NB4 (cell line): Measurements from ENCODE around the gene LBR.

Experiments
- MYC ChIP-seq: IDR thresholded peaks from 2 replicates; pipeline ENCODE4 v1.6.1; 2011; ENCODE audit warnings: low read depth, low read length
- POLR2A ChIP-seq: IDR thresholded peaks from 2 replicates; pipeline ENCODE4 v1.6.1; 2011; ENCODE audit warnings: mild to moderate bottlenecking; ENCODE audit not compliant: insufficient read length; ENCODE audit errors: extremely low read depth
- TF ChIP-seq, protein P1 (sequence below): IDR thresholded peaks from one replicate; pipeline ENCODE4 v1.5.1; 2012; ENCODE audit warnings: low read depth, low read length
- TF ChIP-seq, protein P2 (sequence below): IDR thresholded peaks from 2 replicates; pipeline ENCODE4 v1.6.1; 2011; ENCODE audit warnings: low read depth, low read length

DNA sequence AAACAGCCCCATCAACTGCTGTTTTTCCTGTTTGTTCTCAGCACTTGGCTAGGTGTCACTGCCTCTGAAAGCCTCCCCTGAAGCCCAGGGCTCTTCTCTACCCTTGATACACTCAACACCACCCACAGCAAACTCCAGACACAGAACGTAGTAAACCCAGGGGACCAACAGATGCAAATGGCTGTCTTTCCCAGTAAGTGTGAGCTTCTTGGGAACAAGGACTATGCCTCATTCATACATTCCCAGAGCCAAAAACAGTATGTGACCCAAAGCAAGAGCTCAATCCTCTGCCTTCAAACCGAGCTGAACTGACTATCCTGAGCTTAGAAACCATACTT is 4.4 kb downstream of the LBR start:
- TF ChIP-seq, protein P1, sequence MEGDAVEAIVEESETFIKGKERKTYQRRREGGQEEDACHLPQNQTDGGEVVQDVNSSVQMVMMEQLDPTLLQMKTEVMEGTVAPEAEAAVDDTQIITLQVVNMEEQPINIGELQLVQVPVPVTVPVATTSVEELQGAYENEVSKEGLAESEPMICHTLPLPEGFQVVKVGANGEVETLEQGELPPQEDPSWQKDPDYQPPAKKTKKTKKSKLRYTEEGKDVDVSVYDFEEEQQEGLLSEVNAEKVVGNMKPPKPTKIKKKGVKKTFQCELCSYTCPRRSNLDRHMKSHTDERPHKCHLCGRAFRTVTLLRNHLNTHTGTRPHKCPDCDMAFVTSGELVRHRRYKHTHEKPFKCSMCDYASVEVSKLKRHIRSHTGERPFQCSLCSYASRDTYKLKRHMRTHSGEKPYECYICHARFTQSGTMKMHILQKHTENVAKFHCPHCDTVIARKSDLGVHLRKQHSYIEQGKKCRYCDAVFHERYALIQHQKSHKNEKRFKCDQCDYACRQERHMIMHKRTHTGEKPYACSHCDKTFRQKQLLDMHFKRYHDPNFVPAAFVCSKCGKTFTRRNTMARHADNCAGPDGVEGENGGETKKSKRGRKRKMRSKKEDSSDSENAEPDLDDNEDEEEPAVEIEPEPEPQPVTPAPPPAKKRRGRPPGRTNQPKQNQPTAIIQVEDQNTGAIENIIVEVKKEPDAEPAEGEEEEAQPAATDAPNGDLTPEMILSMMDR, result no peak
- TF ChIP-seq POLR2A (no peak), MYC (no peak)
- TF ChIP-seq, protein P2, sequence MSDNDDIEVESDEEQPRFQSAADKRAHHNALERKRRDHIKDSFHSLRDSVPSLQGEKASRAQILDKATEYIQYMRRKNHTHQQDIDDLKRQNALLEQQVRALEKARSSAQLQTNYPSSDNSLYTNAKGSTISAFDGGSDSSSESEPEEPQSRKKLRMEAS, result no peak
